Stimulated activated CD8-positive, alpha-beta memory T cell treated with anti-CD3 and anti-CD28 coated beads, Interleukin-4, amount 100 ng/mL, for 48 hours (primary cell): ENCODE data around the gene RAB9B.

Experiments used
- DNase-seq: peaks from one replicate; pipeline ENCODE4 v3.0.0-alpha.2; 2020

RAB9B gene

DNA sequence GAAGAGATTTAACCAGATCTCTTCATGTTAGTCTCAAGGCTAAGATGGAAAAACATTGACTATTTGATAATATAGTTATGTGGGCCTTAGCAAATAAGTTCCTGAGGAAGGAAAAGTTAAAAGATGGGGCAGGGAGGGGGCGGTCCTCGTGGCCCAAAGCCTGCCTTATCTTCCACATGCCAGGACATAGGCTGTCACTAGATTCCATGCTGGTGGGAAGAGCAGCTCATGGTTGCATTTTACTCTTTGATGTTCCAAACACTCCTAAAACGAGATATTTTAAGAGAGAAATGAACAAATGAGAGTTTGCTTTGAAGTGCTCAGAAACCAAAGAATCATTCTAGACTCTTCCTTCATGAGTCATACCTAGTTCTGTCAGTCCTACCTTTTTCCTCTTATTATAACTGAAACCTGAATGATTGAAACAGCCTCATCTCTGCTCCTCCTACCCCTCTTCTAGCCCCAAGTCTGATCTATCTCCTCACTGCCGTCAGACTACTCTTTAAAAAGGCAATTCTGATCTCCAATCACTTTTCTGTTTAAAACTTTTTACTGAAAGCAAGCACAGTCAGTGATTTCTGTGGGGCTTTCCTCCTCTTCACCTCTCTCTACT is 25.1 kb downstream of the RAB9B start:
- no peak for DNase-seq

DNA sequence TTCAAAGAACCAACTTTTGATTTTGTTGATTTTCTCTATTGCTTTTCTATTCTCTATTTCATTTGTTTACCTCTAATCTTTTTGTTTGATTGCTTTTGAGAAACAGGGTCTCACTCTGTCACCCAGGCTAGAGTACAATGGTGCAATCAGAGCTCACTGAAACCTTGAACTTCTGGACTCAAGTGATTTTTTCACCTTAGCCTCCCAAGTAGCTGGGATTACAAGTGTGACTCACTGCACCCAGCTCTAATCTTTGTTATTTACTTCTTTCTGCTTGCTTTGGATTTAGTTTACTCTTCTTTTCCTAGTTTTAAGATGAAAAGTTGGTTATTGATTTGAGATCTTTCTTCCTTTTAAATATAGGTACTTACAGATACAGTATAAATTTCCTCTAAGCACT is 26.2 kb downstream of the RAB9B start:
- DNase-seq, result no peak

DNA sequence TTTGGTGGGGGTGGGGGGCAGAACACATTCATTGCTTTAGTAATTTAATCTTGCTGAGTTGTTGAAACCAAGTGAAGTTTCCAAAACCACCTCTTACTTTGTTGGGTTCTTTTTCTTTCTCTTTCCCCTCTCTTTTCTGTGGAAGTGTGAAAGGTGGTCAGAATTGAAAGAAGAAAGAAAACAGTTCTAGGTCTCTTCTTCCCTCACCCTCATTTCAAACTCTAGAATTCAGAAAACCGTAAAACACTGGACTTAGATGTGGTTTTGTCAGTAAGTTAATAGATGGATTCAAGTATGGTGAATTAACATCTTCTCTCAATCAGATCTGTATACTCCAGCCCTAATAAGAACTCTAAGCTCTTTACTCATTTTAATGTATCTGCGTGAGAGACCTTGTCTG is 31.7 kb downstream of the RAB9B start:
- DNase-seq, result no peak

DNA sequence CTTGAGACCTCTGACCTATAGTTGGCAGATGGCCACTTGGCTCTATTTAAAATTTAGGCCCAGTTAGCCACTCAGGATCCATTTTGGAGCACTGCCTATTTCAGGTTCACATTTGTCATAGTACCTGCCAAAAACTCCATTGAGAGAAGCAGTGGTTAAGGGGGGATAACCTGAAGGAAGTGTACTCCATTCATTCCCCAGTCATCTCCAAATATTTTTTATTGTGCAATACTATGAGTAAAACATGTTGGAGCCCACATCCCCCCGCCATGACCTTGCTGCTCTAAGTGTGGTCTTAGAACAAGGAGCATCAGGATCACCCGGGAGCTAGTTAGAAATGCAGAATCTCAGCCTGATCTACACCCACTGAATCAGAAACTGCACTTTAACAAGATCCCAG is 34.4 kb downstream of the RAB9B start:
- no peak for DNase-seq

DNA sequence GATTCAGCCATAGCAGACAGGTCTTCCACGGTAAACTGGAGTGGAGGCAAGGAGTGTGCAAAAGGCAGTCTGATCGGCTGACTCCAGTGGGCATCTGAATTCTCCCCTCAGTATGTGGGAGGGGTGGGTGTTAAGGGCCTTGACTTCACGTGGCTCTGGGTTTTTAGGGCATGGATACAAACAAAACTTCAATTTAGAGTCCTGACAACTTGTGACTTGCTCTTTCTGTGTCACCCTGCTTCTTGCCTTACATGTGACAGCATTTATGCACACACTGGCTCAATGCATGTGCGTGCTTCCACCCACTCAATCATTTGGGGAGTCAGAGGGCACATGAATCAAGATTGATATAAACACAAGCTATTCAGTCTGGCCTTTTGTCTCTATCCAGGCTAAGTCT is 37.9 kb downstream of the RAB9B start:
- no peak for DNase-seq

DNA sequence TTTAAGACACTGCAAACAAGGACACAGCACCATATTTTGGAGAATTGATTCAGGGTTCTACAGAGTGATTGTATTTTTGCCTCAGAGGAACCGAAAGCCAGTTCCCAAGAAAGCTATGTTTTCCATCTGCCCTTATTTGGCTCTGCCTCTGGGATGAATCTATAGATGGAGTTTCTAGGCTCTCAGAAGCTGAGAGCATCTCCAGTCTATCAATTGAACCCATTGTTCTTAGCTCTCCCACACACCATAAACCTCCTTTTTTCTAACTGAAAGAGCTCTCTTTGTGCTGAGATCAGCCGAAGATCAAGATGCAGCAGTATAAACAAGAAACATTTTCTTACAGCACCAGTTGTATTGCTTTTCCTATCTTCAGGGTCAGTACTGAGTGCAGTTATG is 38.5 kb downstream of the RAB9B start:
- no peak for DNase-seq

DNA sequence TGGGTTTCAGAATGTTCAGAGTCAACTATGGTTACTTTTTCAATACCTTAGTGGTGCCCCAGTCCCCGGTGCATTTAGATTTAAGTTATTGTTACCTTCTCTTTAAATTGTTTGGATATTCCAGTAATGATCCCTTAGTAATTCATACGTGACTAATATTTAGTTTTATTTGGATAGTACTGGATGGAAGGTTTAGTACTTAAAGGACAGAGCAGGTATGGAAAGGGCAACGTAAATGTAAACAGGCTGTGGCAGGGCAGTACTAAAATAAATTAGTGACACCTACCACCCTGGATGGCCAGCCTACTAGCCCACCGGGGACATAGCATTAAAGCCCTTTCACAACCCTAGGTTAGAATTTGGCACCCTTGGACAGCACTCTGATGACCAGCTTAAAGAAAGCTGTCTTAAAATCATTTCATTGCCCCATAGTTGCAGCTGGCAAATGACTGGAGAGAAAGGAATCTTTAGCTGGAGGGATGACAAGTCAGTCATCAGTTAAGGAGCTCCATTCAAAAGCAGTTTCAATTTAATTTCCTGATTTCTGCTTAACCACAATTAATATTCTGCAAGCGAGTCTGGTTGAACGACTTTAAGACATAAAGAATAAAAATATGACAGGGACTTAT is 39.0 kb downstream of the RAB9B start:
- DNase-seq, result no peak

DNA sequence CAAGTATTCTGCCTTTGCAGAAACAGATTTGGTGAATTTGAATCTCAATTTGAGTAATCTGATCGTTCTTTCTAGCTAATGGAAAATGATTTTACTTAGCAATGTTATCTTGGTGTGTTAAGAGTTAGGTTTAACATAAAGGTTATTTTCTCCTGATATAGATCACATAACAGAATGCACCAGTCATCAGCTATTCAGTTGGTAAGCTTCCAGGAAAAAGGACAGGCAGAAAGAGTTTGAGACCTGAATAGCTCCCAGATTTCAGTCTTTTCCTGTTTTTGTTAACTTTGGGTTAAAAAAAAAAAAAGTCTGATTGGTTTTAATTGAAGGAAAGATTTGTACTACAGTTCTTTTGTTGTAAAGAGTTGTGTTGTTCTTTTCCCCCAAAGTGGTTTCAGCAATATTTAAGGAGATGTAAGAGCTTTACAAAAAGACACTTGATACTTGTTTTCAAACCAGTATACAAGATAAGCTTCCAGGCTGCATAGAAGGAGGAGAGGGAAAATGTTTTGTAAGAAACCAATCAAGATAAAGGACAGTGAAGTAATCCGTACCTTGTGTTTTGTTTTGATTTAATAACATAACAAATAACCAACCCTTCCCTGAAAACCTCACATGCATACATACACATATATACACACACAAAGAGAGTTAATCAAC is 40.1 kb downstream of the RAB9B start:
- DNase-seq, result no peak

DNA sequence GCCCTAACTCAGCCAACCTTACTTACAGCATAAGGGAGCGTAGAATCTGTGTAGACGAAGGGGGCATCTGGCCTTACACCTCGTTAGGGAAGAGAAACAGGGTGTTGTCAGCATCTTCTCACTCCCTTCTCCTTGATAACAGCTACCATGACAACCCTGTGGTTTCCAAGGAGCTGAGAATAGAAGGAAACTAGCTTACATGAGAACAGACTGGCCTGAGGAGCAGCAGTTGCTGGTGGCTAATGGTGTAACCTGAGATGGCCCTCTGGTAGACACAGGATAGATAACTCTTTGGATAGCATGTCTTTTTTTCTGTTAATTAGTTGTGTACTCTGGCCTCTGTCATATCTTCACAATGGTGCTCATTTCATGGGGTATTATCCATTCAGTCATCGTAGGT is 40.8 kb downstream of the RAB9B start:
- DNase-seq, result no peak

DNA sequence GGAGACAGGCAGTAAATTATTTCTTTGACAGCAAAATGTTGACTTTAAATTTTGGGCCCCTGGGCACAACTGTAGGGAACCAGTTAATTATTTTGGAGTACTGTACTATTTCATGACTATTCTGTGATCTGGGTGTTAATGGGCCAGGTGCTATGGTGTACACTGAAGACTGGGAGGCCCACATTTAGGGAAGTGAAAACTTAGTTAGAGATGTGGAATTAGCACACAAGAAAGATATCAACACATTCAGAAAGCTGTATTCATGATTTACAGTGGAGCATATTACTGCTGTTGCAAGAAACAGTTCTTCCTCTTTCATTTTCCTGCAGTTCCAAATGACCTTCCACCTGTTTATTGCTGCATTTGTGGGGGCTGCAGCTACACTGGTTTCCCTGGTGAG is 43.1 kb downstream of the RAB9B start:
- DNase-seq, result no peak

DNA sequence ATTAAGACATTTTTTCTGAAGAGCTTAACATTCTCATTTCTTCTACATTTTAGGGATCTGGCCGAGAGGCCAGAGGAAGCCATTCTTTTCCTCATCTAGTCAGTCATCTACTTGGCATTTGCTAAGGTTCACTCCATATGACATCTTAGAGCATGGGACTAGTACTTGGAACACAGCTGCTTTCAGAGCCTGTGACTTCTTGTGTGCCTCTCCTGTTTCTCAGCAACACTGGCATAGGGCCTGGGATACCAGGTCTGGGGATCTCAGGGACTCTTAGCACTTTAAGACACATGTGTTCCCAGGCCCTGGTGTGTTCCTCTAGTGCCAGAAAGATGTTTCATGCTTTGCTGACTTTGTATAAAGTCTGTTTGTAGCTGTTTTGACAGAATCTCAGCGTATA is 48.1 kb downstream of the RAB9B start:
- DNase-seq, result no peak

DNA sequence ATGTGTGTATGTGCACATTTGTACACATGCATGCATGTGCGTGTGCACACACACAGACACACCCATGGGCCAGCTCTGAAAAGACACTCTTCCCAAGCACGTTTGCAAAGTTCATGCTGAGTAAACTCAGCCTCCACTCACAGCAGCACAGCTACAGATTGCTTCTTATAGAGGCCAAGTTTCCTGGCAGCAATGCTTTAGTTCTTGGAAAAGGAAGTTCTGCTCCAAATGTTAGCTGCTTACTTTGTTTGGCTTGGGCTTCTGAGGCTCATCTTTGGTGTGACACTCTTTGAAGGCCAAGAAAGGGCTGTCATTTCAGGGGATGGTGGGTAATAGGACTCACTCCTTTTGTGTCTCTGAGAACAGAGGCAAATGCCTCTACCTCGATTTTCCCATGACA is 48.9 kb downstream of the RAB9B start:
- DNase-seq, result no peak

DNA sequence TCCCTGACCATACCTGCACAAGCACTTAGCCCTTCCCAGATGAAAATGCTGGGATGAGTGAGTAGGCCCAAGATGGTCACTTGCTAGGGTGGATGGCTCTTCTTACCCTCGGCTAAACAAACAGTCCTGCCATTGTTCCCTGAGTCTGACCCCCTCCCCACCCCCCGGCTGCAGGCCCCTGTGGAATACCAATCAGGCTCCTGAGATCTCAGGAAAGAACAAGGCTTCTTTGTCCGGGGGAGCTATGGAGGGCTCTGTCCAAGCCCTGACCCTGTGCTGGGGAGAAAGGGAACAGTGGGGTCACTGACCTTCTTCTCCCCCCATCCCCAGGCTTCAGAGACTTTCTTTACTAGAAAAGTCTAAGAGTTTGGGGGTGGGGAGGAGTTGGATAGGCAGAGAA is 49.4 kb downstream of the RAB9B start:
- DNase-seq, result no peak

DNA sequence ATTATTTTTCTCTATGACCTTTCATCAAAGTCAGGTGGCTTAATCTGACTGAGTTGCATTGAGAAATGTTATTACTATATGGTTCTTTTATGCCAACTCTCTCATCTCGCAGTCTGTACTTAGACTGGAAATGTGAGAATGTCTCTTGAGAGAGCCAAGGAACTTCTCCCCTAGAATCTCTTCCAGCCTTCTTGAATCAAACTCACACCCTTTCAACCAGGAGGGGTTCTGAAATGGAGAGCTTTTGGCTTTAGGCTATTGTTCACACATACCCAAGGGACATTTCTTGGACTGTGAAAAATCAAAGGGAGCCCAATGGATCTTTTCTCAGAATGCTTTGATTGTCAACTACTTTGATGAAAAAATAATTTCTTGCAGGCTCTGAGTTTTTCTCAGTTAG is 50.4 kb downstream of the RAB9B start:
- DNase-seq, result no peak

DNA sequence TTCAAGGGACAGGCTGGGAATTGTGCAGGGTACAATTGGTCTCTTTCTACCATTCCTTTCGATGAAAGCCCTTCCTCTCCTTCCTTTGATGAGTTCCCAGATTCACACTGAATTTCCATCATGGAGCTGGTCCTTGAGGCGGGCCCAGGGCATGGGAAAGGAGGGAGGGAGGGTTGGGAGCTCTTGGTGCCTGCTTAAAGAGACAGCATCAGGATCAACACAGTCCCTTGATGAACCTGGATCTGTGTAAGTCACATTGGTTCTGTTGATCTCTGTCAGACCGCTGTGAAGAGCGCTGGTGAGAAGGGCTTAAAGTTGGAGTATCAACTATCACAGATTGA is 51.0 kb downstream of the RAB9B start:
- no peak for DNase-seq

DNA sequence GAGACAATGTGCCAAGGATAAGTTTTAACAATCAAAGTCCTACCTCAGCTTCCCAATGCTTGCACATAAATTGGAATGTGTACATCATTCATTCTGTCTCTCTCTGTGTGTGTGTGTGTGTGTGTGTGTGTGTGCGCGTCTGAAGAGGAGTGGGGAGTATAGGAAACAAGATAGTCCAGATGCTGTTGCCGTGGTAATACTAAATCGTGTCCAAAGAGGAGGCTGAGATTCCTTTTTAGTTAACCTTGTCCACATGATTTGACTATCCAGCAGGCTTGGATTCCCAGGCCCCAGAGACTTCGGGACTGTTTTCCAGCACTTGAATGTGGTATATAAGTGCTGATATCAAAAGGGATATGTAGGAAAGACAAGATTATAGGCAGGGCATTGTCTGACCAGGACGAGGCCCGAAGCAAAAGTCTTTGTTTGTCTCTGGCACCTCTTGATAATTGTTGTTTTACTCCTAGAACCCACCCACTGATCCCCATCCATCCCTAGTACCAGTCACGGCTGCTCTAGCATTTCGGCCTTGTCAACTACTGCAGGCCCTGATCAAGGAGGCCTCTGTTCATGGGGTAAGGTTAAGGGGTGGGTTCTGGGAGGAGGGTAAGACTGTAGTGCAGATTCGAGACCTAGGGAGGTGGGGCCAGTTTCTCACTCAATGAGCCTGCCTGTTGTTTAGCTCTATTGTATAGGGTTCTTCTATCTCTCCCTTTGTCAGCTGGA is 51.6 kb downstream of the RAB9B start:
- DNase-seq, result no peak

DNA sequence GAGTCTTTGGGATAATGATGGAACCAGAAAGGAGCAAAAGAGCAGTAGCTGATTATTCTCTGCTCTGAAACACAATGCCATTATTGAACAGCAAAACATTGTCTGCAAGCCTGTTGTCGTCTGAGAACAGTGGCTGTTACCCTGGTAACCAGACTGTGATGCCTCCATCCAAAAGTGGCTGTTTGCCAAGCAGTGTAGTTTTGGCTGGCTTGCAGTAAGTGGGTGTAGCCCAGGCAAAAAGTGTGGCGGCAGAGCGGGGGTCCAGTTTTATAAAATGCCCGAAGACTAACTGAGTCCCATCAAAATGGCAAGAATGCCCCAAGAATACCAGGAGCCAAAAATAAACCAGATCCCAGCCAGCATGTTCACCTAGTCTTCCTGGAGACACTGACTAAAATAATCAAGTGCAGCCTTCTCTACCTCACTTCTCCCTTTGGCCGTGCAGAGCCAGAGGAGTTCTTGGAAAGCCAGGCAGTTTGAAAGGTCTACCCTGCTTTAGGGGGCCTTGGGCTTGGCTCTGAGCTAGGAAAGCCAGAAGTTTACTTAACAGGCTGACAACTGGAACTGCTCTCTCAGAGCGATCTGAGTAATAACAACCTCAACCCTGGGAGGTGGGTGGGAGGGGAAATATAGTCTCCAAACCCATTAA is 52.8 kb downstream of the RAB9B start:
- DNase-seq, result no peak

DNA sequence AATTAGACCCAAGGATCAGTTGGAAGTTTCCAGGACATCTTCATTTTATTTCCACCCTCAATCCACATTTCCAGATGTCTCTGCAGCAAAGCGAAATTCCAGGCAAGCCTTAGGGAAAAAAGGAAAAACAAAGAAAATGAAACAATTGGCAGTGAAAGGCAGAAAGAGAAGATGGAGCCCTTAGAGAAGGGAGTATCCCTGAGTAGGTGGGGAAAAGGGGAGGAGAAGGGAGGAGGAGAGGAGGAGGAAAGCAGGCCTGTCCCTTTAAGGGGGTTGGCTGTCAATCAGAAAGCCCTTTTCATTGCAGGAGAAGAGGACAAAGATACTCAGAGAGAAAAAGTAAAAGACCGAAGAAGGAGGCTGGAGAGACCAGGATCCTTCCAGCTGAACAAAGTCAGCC is 55.5 kb downstream of the RAB9B start, which contains the start of gene PLP1:
PLP1 (plus strand) TSS at position 295 of the 400 bp plus-strand sequence. CDS start 156 bp downstream, outside the sequence.
- no peak for DNase-seq

DNA sequence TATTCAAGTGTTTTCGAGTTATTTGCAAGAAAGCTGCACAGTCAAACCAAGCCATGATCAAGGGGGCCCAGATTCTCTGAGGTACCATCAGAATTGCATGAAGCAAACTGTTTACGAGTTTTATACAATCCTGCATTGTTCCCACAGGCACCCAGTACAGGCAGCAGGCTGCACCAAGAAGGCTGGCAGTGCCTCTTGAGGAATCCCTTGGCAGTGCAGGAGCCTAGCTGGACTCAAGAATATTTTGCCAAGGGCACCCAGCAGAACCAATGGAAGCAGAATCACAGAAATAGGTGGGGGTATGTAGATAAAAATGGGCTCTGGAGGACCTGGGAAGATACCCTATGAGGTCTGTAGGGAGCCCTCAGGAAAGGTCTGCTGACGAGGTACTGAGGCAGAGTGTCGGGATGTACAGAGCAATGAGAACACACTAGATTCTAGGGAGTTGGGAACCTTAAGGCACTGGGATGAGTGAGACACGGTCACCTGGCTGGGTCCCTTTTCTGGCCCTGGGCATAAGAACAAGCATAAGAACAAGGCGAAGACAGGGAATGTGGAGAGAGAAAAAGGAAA is 57.9 kb downstream of the RAB9B start:
- no peak for DNase-seq

DNA sequence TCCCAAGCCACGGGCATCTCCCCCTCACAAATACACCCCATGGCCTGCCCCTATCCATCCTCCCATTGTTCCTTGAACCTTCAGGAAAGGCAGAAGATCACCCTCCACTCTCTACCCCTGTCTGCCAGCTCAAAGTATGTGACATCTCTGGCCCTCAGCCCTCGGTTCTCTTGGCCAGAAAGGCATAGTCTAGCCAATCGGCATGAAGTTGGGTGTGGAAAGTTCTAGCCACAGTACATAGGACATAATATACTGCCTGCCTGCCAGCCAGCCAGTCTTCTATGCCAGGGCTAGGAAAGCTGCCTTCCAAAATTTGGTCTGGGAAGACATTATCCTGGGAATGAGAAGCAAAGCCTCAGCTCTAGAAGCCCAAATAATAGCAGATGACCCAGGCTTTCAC is 58.6 kb downstream of the RAB9B start:
- no peak for DNase-seq
